ENCODE data around the gene HECTD2. TPM values are rescaled to one million over a fixed set of nuclear protein-coding genes. Genes with fewer than 3 reads are reported as not detected.

HECTD2 gene
- total RNA-seq, 1 experiment from 2014 or later: 11.5 TPM

DNA sequence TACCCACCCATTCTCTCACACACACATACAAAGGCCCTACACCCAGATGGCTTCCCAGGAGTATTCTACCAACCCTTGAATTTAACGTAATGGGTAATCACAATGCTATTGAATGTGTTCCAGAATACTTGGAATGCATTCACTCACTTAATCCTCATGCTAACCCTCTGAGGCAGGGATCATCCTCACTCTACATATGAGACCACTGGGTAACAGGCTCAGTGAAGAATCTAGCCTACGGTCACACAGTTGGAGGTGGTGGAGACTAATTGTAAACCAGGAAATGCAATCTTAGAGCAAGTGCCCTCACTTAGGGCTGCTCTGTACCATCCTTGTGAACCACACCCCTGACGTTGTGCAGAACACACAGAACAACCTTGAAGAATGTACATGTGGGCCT, 135.2 kb downstream of the HECTD2 start:
- TF ChIP-seq, protein P1, sequence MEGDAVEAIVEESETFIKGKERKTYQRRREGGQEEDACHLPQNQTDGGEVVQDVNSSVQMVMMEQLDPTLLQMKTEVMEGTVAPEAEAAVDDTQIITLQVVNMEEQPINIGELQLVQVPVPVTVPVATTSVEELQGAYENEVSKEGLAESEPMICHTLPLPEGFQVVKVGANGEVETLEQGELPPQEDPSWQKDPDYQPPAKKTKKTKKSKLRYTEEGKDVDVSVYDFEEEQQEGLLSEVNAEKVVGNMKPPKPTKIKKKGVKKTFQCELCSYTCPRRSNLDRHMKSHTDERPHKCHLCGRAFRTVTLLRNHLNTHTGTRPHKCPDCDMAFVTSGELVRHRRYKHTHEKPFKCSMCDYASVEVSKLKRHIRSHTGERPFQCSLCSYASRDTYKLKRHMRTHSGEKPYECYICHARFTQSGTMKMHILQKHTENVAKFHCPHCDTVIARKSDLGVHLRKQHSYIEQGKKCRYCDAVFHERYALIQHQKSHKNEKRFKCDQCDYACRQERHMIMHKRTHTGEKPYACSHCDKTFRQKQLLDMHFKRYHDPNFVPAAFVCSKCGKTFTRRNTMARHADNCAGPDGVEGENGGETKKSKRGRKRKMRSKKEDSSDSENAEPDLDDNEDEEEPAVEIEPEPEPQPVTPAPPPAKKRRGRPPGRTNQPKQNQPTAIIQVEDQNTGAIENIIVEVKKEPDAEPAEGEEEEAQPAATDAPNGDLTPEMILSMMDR (IDR thresholded peaks at IDR 0.05): no peak
- TF ChIP-seq, protein P2, sequence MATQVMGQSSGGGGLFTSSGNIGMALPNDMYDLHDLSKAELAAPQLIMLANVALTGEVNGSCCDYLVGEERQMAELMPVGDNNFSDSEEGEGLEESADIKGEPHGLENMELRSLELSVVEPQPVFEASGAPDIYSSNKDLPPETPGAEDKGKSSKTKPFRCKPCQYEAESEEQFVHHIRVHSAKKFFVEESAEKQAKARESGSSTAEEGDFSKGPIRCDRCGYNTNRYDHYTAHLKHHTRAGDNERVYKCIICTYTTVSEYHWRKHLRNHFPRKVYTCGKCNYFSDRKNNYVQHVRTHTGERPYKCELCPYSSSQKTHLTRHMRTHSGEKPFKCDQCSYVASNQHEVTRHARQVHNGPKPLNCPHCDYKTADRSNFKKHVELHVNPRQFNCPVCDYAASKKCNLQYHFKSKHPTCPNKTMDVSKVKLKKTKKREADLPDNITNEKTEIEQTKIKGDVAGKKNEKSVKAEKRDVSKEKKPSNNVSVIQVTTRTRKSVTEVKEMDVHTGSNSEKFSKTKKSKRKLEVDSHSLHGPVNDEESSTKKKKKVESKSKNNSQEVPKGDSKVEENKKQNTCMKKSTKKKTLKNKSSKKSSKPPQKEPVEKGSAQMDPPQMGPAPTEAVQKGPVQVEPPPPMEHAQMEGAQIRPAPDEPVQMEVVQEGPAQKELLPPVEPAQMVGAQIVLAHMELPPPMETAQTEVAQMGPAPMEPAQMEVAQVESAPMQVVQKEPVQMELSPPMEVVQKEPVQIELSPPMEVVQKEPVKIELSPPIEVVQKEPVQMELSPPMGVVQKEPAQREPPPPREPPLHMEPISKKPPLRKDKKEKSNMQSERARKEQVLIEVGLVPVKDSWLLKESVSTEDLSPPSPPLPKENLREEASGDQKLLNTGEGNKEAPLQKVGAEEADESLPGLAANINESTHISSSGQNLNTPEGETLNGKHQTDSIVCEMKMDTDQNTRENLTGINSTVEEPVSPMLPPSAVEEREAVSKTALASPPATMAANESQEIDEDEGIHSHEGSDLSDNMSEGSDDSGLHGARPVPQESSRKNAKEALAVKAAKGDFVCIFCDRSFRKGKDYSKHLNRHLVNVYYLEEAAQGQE (IDR thresholded peaks at IDR 0.05; ENCODE audit: insufficient read depth in 1 of 2, low read depth in 2 of 2, low read length in 1 of 2): no peak
- TF ChIP-seq POLR2AphosphoS5 (IDR thresholded peaks at IDR 0.05; ENCODE audit: low read depth, low read length) (no peak), TCF7L2 (IDR thresholded peaks at IDR 0.05; ENCODE audit: low read depth, low read length) (no peak), SIN3A (IDR thresholded peaks at IDR 0.05; ENCODE audit: borderline replicate concordance, insufficient read depth, low read depth, low read length) (no peak)
- in situ Hi-C loops (cut with HindIII; ENCODE audit: low pct_unique_long_range_greater_than_20kb, low sequenced_read_pairs): no loop called here
- no peak for ATAC-seq

DNA sequence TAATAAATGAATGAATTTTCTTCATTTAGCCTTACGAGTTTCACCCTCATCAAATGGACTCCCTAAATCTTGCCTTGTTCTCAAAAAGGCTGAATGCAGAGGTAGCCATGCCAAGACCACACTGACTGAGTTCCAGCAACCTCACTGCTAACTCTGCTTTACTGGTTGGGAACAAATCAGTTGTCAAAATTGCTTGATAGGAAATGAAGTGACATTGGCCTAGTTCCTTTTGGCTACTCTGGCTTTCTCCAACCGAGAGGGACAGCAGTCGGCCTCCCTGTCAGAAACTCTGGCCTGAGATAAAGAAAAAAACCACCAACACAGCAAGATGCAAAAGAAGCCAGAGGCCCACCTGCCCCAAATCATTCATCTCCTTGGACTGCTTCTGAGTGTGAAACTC, 135.7 kb downstream of the HECTD2 start:
- Histone ChIP-seq H3K36me3 (ENCODE audit: control insufficient read depth, insufficient read depth, low read length) (no peaks in the 10 kb centered on the region), H3K27me3 (ENCODE audit: control insufficient read depth, insufficient read depth, low read length) (no peaks in the 10 kb centered on the region; the same call in 1 of the 2 replicates), H3K9me3 (ENCODE audit: control insufficient read depth, insufficient read depth, low read depth, low read length) (no peaks in the 10 kb centered on the region), H3K27ac (ENCODE audit: low read length) (no peak overlapping the region), H3K4me3 (ENCODE audit: low read depth in 2 of 2, low read length in 2 of 2) (no peak overlapping the region), H3K4me1 (ENCODE audit: control insufficient read depth, insufficient read depth, low read length) (no peaks in the 10 kb centered on the region)
- in situ Hi-C loops (cut with HindIII; ENCODE audit: low pct_unique_long_range_greater_than_20kb, low sequenced_read_pairs) (no loop called here), intact Hi-C loops (cut with micrococcal nuclease; ENCODE audit: unreplicated experiment) (no loop called here)
- POLR2A ChIA-PET: no interaction called here
- DNase-seq (ENCODE audit: low read depth, low spot score): no peak
- CTCF ChIA-PET: no interaction called here
- no peak for TF ChIP-seq POLR2AphosphoS5 (IDR thresholded peaks at IDR 0.05; ENCODE audit: low read depth, low read length)
- TF ChIP-seq, protein P2 (IDR thresholded peaks at IDR 0.05; ENCODE audit: insufficient read depth in 1 of 2, low read depth in 2 of 2, low read length in 1 of 2): no peak
- TF ChIP-seq SIN3A (IDR thresholded peaks at IDR 0.05; ENCODE audit: borderline replicate concordance, insufficient read depth, low read depth, low read length): no peak
- TF ChIP-seq, protein P1 (IDR thresholded peaks at IDR 0.05): no peak
- TF ChIP-seq TCF7L2 (IDR thresholded peaks at IDR 0.05; ENCODE audit: low read depth, low read length): no peak
- BruUV-seq (replicated peaks): no TSS peak
- no peak for ATAC-seq

More for the DNA sequence above, 135.2 kb downstream of the HECTD2 start:
- Histone ChIP-seq H3K27ac (ENCODE audit: low read length) (no peak overlapping the region), H3K4me3 (ENCODE audit: low read depth in 2 of 2, low read length in 2 of 2) (no peak overlapping the region), H3K27me3 (ENCODE audit: control insufficient read depth, insufficient read depth, low read length) (no peaks in the 10 kb centered on the region; the same call in 1 of the 2 replicates), H3K4me1 (ENCODE audit: control insufficient read depth, insufficient read depth, low read length) (no peaks in the 10 kb centered on the region), H3K9me3 (ENCODE audit: control insufficient read depth, insufficient read depth, low read depth, low read length) (no peaks in the 10 kb centered on the region; the same call in 1 of the 2 replicates), H3K36me3 (ENCODE audit: control insufficient read depth, insufficient read depth, low read length) (no peaks in the 10 kb centered on the region)
- no TSS peak for BruUV-seq (replicated peaks)
- ChIA-PET POLR2A (no interaction called here), CTCF (no interaction called here)
- intact Hi-C loops (cut with micrococcal nuclease; ENCODE audit: unreplicated experiment): no loop called here
- DNase-seq (ENCODE audit: low read depth, low spot score): no peak
